ENCODE results near the gene ALPG.
"Not testable (repeated sequence)": the region's sequence is repeated elsewhere in the genome, so short reads cannot be mapped to it uniquely, and the experiment has no call there.

The ALPG gene

DNA sequence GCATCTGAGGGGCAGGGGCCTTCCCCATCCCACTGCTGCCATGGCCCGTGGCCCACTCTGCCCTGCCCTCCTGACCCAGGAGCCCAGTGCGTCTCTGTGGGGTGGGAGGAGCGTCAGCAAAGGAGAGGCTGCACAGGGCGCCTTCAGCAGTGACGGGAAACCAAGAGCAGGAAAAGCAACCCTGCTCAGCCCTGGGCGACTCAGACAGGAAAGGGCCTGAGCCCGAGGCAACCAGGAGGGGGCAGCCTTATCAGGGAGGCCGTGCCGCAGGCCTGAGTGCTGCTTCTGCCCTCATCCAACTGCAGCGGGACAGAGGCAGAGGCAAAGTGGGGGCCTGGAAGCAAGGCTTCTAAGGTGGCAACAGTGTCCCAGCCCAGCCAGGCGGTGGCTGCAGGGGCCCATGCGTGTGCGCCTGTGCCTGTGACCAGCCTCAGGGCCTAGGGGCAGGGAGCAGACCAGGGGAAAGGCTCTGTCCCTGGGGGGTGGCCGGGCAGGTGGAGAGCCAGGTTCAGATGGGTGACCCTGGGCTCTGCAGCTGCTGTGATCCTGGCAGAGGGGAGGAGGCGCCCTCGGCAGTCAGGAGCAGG lies 26.0 kb downstream of the ALPG start:
- H3K9me3 ChIP-seq: no peaks in the 10 kb centered on the region
- TF ChIP-seq CTCF (IDR thresholded peaks at IDR 0.05; ENCODE audit: low read depth, low read length): no peak
- no peak overlapping the region for H3K4me3 ChIP-seq (ENCODE audit: low read depth, low read length)
- H3K27me3 ChIP-seq: no peaks in the 10 kb centered on the region
- DNase-seq: no peak
- H3K4me1 ChIP-seq: no peaks in the 10 kb centered on the region
- H3K36me3 ChIP-seq: no peaks in the 10 kb centered on the region

DNA sequence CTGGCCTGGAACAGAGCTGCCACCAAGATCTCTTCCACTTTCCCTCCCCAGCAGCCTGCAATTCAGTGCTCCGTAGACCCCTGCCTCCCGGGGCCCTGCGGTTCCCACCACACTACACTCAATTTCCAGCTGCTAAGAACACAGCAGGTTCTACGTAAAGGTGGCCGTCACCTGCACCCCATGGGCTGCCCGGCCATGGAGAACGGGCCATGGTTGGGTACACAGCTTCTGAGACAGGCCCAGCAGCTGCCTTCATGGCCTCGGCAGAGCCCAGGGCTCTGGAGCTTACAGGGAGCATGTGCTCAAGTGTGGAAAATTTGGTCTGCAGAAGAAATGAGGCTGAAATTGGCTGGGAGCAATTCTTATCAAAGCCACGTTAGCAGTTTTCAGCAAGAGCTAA lies 27.0 kb downstream of the ALPG start:
- not testable (repeated sequence) for DNase-seq; H3K36me3 ChIP-seq; H3K4me3 ChIP-seq (ENCODE audit: low read depth, low read length); H3K4me1 ChIP-seq; H3K27me3 ChIP-seq; H3K9me3 ChIP-seq

- H3K36me3 ChIP-seq: no peaks in the 10 kb centered on the region
- no peaks in the 10 kb centered on the region for H3K9me3 ChIP-seq
- no peak for TF ChIP-seq CTCF (IDR thresholded peaks at IDR 0.05; ENCODE audit: low read depth, low read length)
- no peaks in the 10 kb centered on the region for H3K4me1 ChIP-seq
- H3K4me3 ChIP-seq (ENCODE audit: low read depth, low read length): no peak overlapping the region
- no peaks in the 10 kb centered on the region for H3K27me3 ChIP-seq
- DNase-seq: no peak
Measured at GRCh38 chr2:232434091-232434490, 27.4 kb downstream of the ALPG start.

DNA sequence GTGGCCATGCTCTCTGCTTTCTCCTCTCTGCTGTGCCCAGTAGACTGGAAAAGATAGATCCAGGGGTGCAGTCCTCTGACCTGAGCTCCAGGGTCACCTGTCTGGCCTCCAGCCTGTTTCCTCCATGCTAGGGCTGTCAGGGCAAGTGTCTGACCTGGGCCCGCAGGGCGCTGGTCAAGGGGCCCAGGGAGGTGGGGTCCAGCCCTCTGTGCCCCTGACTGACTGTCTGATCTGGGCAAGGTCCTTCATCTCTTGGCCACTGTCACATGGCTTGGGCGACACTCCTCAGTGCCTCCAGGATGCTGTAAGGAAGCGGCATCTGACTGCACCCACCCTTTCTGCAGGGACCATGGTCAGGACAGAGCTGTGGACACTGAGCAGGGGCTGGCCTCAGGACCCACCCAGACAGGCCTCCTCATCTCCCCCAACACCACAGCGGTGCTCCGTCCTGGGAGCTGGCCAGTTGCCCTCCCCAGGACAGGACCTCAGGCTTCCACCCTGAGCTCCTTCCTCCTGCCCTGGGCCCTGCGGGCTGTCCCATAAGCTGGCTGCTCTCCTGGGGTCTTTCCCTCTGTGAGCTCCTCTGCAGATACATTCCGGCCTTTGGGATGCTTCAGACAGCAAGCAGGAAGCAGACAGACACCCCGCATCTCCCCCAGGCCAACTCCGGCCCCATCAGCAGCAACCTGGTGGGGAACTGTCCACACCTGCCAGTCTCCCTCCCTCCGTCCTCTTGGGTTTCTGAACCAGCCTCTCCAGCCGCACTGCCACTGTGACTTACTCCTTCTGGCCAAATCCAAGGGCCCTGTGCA lies 28.1 kb downstream of the ALPG start:
- DNase-seq: no peak
- Histone ChIP-seq H3K9me3 (no peaks in the 10 kb centered on the region), H3K4me3 (ENCODE audit: low read depth, low read length) (no peak overlapping the region), H3K27me3 (no peaks in the 10 kb centered on the region), H3K36me3 (no peaks in the 10 kb centered on the region), H3K4me1 (no peaks in the 10 kb centered on the region)
- TF ChIP-seq CTCF (IDR thresholded peaks at IDR 0.05; ENCODE audit: low read depth, low read length): no peak

- Histone ChIP-seq H3K27me3 (no peaks in the 10 kb centered on the region), H3K36me3 (no peaks in the 10 kb centered on the region), H3K4me3 (ENCODE audit: low read depth, low read length) (no peak overlapping the region), H3K9me3 (no peaks in the 10 kb centered on the region), H3K4me1 (no peaks in the 10 kb centered on the region)
- DNase-seq: no peak
- no peak for TF ChIP-seq CTCF (IDR thresholded peaks at IDR 0.05; ENCODE audit: low read depth, low read length)
Measured at GRCh38 chr2:232435375-232435648, 28.7 kb downstream of the ALPG start.

DNA sequence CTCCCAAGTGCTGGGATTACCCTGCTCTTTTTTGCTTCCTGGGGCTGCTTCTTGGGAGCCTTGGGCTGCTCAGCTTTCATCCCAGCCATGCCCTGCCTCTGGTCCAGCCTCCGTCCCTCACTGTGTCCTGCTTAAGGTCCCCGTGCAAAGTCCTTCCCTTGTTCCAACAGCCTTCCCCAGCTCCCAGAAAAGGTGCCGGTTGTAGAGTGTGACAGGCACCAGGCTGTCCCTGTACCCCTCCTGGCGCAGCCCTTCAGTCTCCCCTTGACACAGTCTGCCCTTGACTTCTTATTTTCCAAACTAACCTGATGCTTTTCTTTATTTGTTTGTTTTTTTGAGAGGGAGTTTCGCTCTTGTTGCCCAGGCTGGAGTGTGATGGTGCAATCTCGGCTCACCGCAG lies 29.2 kb downstream of the ALPG start:
- Histone ChIP-seq H3K27me3 (no peaks in the 10 kb centered on the region), H3K4me1 (no peaks in the 10 kb centered on the region), H3K36me3 (no peaks in the 10 kb centered on the region), H3K4me3 (ENCODE audit: low read depth, low read length) (no peak overlapping the region), H3K9me3 (no peaks in the 10 kb centered on the region)
- TF ChIP-seq CTCF (IDR thresholded peaks at IDR 0.05; ENCODE audit: low read depth, low read length): no peak
- DNase-seq: no peak
